HepG2 (cell line): ENCODE measurements around the gene VTI1B. TPM values are rescaled to one million over a fixed set of nuclear protein-coding genes. Genes with fewer than 3 reads are reported as not detected.

ENCODE experiments used
- ATAC-seq: fragments of 200-7000 bp; cut with Tn5 transposase; 3 replicates; pipeline ENCODE4 v1.9.1; 2020; ENCODE audit warnings: mild to moderate bottlenecking, moderate library complexity
- BruUV-seq: library from RNA; stranded (reverse); fragments of 400-500 nt; replicated peaks from 2 replicates; lab custom pipeline; 2021; lab: Mats Ljungman, UMichigan
- CTCF ChIA-PET: fragments of 300-600 bp; formaldehyde crosslinking; extraction: SDS; loops from one replicate; lab custom pipeline; 2021; ENCODE audit warnings: low total read pairs, inconsistent platforms, low intra/inter-chr PET ratio; lab: Yijun Ruan, JAX
- POLR2A ChIA-PET: fragments of 350-600 bp; sonication (Branson Sonifier 250); formaldehyde crosslinking; loops from one replicate; lab custom pipeline; 2020; ENCODE audit warnings: antibody characterized with exemption, inconsistent platforms; lab: Yijun Ruan, JAX
- DNase-seq: peaks from one replicate; pipeline ENCODE4 v3.0.0-alpha.2; 2015; ENCODE audit warnings: low spot score
- FAIRE-seq: peaks from 3 replicates; lab custom pipeline; 2011; peaks lifted over from hg19 to GRCh38; lab: Jason Lieb, UNC
- H2AFZ ChIP-seq: one replicate; pipeline ENCODE4 v1.6.1; 2011; ENCODE audit warnings: low read length, inconsistent platforms
- H3K27ac ChIP-seq: fragments of 300-600 bp; 3 replicates; pipeline ENCODE4 v1.8.0; 2011; ENCODE audit warnings: mixed run types, mild to moderate bottlenecking, mixed read lengths, low read length, inconsistent platforms; ENCODE audit not compliant: insufficient read depth; ENCODE audit errors: extremely low read length
- H3K27me3 ChIP-seq, 2 experiments: fragments of 200-600 bp in 1 of 2; 2 replicates in 1 of 2; 3 replicates in 1 of 2; pipeline versions ENCODE4 v1.6.0 to v1.8.0; 2011; ENCODE audit warnings: low read length in 2 of 2, mild to moderate bottlenecking in 2 of 2, moderate library complexity in 2 of 2, inconsistent platforms in 1 of 2; ENCODE audit not compliant: insufficient read depth in 2 of 2, control insufficient read depth in 1 of 2
- H3K36me3 ChIP-seq, 2 experiments: fragments of 200-600 bp in 1 of 2; replicated peaks in 1 of 2; 2 replicates in 1 of 2; 3 replicates in 1 of 2; pipeline versions ENCODE4 v1.5.1 to v1.8.0; 2011; ENCODE audit warnings: low read length in 2 of 2, inconsistent platforms in 1 of 2; ENCODE audit not compliant: insufficient read depth in 2 of 2, control insufficient read depth in 1 of 2
- H3K4me1 ChIP-seq: 2 replicates; pipeline ENCODE4 v1.5.1; 2012; ENCODE audit warnings: low read length, inconsistent platforms; ENCODE audit not compliant: insufficient read depth
- H3K4me2 ChIP-seq: 2 replicates; pipeline ENCODE4 v1.6.0; 2011; ENCODE audit warnings: low read depth, low read length, inconsistent platforms
- H3K4me3 ChIP-seq, 3 experiments: fragments of 200-600 bp in 1 of 3; sonication (generic), shearing (Covaris generic) in 1 of 3; replicated peaks in 1 of 3; 2 replicates each; pipeline ENCODE4 v1.5.1; 2011 to 2016; ENCODE audit warnings: low read length in 3 of 3, inconsistent platforms in 2 of 3, low read depth in 2 of 3, mild to moderate bottlenecking in 2 of 3, control low read depth in 1 of 3, mixed read lengths in 1 of 3; ENCODE audit not compliant: insufficient read depth in 1 of 3
- H3K79me2 ChIP-seq: one replicate; pipeline ENCODE4 v1.6.1; 2011; ENCODE audit warnings: low read length, inconsistent platforms; ENCODE audit not compliant: insufficient read depth
- H3K9ac ChIP-seq: 2 replicates; pipeline ENCODE4 v1.6.0; 2011; ENCODE audit warnings: mild to moderate bottlenecking, low read depth, low read length, inconsistent platforms; ENCODE audit not compliant: insufficient read depth
- H3K9me3 ChIP-seq: 2 replicates; pipeline ENCODE4 v1.5.1; 2012; ENCODE audit warnings: mild to moderate bottlenecking, low read length
- H4K20me1 ChIP-seq: 2 replicates; pipeline ENCODE4 v1.6.0; 2011; ENCODE audit warnings: inconsistent platforms, mild to moderate bottlenecking, low read length, moderate library complexity; ENCODE audit not compliant: insufficient read depth
- BCL3 ChIP-seq: sonication (generic); formaldehyde crosslinking; IDR thresholded peaks from 2 replicates; pipeline ENCODE4 v1.5.1; 2020; ENCODE audit warnings: mild to moderate bottlenecking, missing genetic modification reagents, moderate library complexity
- ETV5 ChIP-seq: IDR thresholded peaks from 2 replicates; pipeline ENCODE4 v1.6.1; 2018; ENCODE audit warnings: missing biosample characterization, missing genetic modification reagents, inconsistent platforms, borderline replicate concordance
- HDAC1 ChIP-seq: sonication (generic); formaldehyde crosslinking; IDR thresholded peaks from 2 replicates; pipeline ENCODE4 v1.5.1; 2020; ENCODE audit warnings: mild to moderate bottlenecking, missing genetic modification reagents
- KLF15 ChIP-seq: sonication (generic); formaldehyde crosslinking; IDR thresholded peaks from 2 replicates; pipeline ENCODE4 v1.8.1; 2023; ENCODE audit warnings: borderline replicate concordance, mild to moderate bottlenecking, inconsistent platforms, missing genetic modification reagents, mixed read lengths
- KMT2A ChIP-seq: sonication (generic); formaldehyde crosslinking; IDR thresholded peaks from 2 replicates; pipeline ENCODE4 v1.4.0; 2020; ENCODE audit warnings: missing genetic modification reagents
- LCORL ChIP-seq, 2 experiments: fragments of 450-650 bp in 1 of 2; sonication (generic) in 1 of 2; formaldehyde crosslinking in 1 of 2; IDR thresholded peaks; 2 replicates each; pipeline versions ENCODE4 v1.5.0 to v1.6.1; 2017 to 2020; ENCODE audit warnings: antibody characterized with exemption in 1 of 2, missing genetic modification reagents in 1 of 2
- RFXANK ChIP-seq: IDR thresholded peaks from 2 replicates; pipeline ENCODE4 v1.6.1; 2016
- SPEN ChIP-seq: sonication (generic); formaldehyde crosslinking; IDR thresholded peaks from 2 replicates; pipeline ENCODE4 v1.5.1; 2020; ENCODE audit warnings: low read depth, mild to moderate bottlenecking, missing genetic modification reagents
- STAG1 ChIP-seq: sonication (generic); formaldehyde crosslinking; IDR thresholded peaks from 2 replicates; pipeline ENCODE4 v1.4.0; 2020; ENCODE audit warnings: missing genetic modification reagents
- TGIF2 ChIP-seq: IDR thresholded peaks from 2 replicates; pipeline ENCODE4 v1.6.1; 2016; ENCODE audit warnings: control low read depth, missing compliant biosample characterization
- ZBTB2 ChIP-seq: sonication (generic); formaldehyde crosslinking; IDR thresholded peaks from 2 replicates; pipeline ENCODE4 v1.8.0; 2022; ENCODE audit warnings: low read depth, missing genetic modification reagents
- ZFP36L2 ChIP-seq: sonication (generic); formaldehyde crosslinking; IDR thresholded peaks from 2 replicates; pipeline ENCODE4 v1.4.0; 2020; ENCODE audit warnings: missing genetic modification reagents
- ZNF574 ChIP-seq: sonication (generic); formaldehyde crosslinking; IDR thresholded peaks from 2 replicates; pipeline ENCODE4 v1.4.0; 2020; ENCODE audit warnings: missing genetic modification reagents
- WGBS: methylation state at CpG from one replicate; pipeline ENCODE4 v1.1.6; 2017; ENCODE audit warnings: low lambda C conversion rate; 5-methylcytosine and 5-hydroxymethylcytosine counted together
- in situ Hi-C: cut with HindIII; loops from 2 replicates; pipeline ENCODE4 v1.10.0; 2017; ENCODE audit warnings: low pct_unique_long_range_greater_than_20kb; ENCODE audit not compliant: extremely low pct_ligation_motif_present
- intact Hi-C: fragments of 100-400 bp; cut with micrococcal nuclease; formaldehyde crosslinking; loops from one replicate; pipeline ENCODE4 v1.10.0; 2022; ENCODE audit not compliant: unreplicated experiment
- polyA plus RNA-seq, 8 experiments: library from polyadenylated mRNA; depleted of rRNA in 3 of 8; stranded (reverse) in 7 of 8; unstranded in 1 of 8; fragments of >200 nt; fragmentation: Illumina TruSeq in 4 of 8; extraction: Trizol in 4 of 8; gene quantifications; 2 replicates each; pipeline versions ENCODE4 v1.2.1 to v1.2.3, GENCODE V29; 2011 to 2016; ENCODE audit warnings: low read depth in 4 of 8, missing spikeins in 1 of 8, mixed read lengths in 1 of 8; ENCODE audit not compliant: insufficient read depth in 1 of 8
- total RNA-seq, 5 experiments: library from RNA; depleted of rRNA; stranded (reverse); fragments of >200 nt; fragmentation: Illumina TruSeq; extraction: Trizol; gene quantifications; 2 replicates each; pipeline ENCODE4 v1.2.3, GENCODE V29; 2016; ENCODE audit warnings: low read depth in 1 of 5

VTI1B gene
- total and polyA plus RNA-seq, 2 of the 13 experiments (the other 11 are each of a cell fraction or from before 2014, with no cell fraction given): 39.0 to 103 TPM

- ChIA-PET POLR2A (interaction anchor here (0.6 to 2.4 kb wide), 25 partner anchors 9 to 1225 kb away, joined by 3 to 11 read pairs (median 5); partner anchors contain the start of genes ARG2, RDH11 and ZFYVE26), CTCF (interaction anchor here (2.0 to 2.5 kb wide), 2 partner anchors 67 to 105 kb away, joined by 11 read pairs; no protein-coding TSS in a partner anchor)
- in situ Hi-C loops: loop anchor here (25.0 kb wide), 1 partner anchor 1212 kb away; no protein-coding TSS in a partner anchor
- DNase-seq: peak; percentile 83
- Histone ChIP-seq H3K79me2 (peaks cover 9% of the 10 kb centered on the region), H4K20me1 (no peaks in the 10 kb centered on the region), H3K4me1 (peaks cover 43% of the 10 kb centered on the region), H3K36me3 (no peaks in the 10 kb centered on the region), H3K9ac (peak within 1 kb of the TSS; percentile 77), H3K9me3 (no peaks in the 10 kb centered on the region), H3K4me3 (peak within 1 kb of the TSS; percentile 82 to 89 (median 87)), H3K27ac (peak within 1 kb of the TSS; percentile 74), H3K27me3 (no peaks in the 10 kb centered on the region; a peak in 1 of 5 replicates), H3K4me2 (peak within 1 kb of the TSS; percentile 69), H2AFZ (peak within 1 kb of the TSS; percentile 16)
- intact Hi-C loops: no loop called here
- ATAC-seq: peak; percentile 97
- BruUV-seq: no TSS peak
- WGBS: 3% methylated on average over 10 of the region's 77 CpGs
- no peak for FAIRE-seq
- no peak for TF ChIP-seq KLF15 (CRISPR knock-in tag)
- peak; percentile 47; the same call in 1 of the 2 replicates for TF ChIP-seq RFXANK
- TF ChIP-seq ZFP36L2 (CRISPR knock-in tag): no peak
- TF ChIP-seq ZBTB2: no peak
- peak; percentile 65 for TF ChIP-seq SPEN (CRISPR knock-in tag)
- peak; percentile 35; the same call in 1 of the 2 replicates for TF ChIP-seq STAG1
- TF ChIP-seq KMT2A (CRISPR knock-in tag): peak; percentile 92
- TF ChIP-seq TGIF2 (CRISPR knock-in tag): peak; percentile 43; the same call in 1 of the 2 replicates
- peak; percentile 84 for TF ChIP-seq HDAC1 (CRISPR knock-in tag)
- no peak for TF ChIP-seq LCORL (IDR thresholded peaks at IDR 0.05)
- TF ChIP-seq LCORL (CRISPR knock-in tag; IDR thresholded peaks at IDR 0.05): peak; percentile 86
- no peak; the same call in none of the 2 replicates for TF ChIP-seq BCL3
- TF ChIP-seq ZNF574: peak; percentile 91
- TF ChIP-seq ETV5 (CRISPR knock-in tag): peak; percentile 89
Measured at GRCh38 chr14:67599698-67600561, 74.5 kb downstream of the VTI1B start, which contains the start of gene PIGH. Gene PIGH, minus strand, starts transcription at chr14:67600268. Its CDS starts 65 bp downstream, at chr14:67600203.
